Activated CD8-positive, alpha-beta memory T cell treated with anti-CD3 and anti-CD28 coated beads, Interleukin-2, amount 50 U/mL, for 4 hours (primary cell): ENCODE measurements around the gene WTIP.
"Not testable (repeated sequence)": the region's sequence is repeated elsewhere in the genome, so short reads cannot be mapped to it uniquely, and the experiment has no call there.

ENCODE experiments used
- DNase-seq: peaks from one replicate; pipeline ENCODE4 v3.0.0-alpha.2; 2020

WTIP gene

GRCh38 chr19:34504273-34504808, 22.8 kb downstream of the WTIP start:
- DNase-seq: no peak

- DNase-seq: no peak
Observed at GRCh38 chr19:34504809-34505291, 23.3 kb downstream of the WTIP start.

- peak; percentile 9 for DNase-seq
Observed at GRCh38 chr19:34505321-34506025, 23.9 kb downstream of the WTIP start.

GRCh38 chr19:34506026-34506370, 24.4 kb downstream of the WTIP start:
- DNase-seq: no peak

- no peak for DNase-seq
Observed at GRCh38 chr19:34507414-34508067, 26.0 kb downstream of the WTIP start.

- no peak for DNase-seq
Observed at GRCh38 chr19:34508540-34508939, 27.0 kb downstream of the WTIP start.

GRCh38 chr19:34510904-34511303, 29.3 kb downstream of the WTIP start:
- DNase-seq: not testable (repeated sequence)

- no peak for DNase-seq
Observed at GRCh38 chr19:34512254-34512822, 30.8 kb downstream of the WTIP start.

- DNase-seq: no peak
Observed at GRCh38 chr19:34513767-34514166, 32.2 kb downstream of the WTIP start.

GRCh38 chr19:34519602-34520001, 38.0 kb downstream of the WTIP start:
- no peak for DNase-seq

GRCh38 chr19:34523408-34523807, 41.9 kb downstream of the WTIP start:
- no peak for DNase-seq

- DNase-seq: no peak
Observed at GRCh38 chr19:34525001-34525400, 43.4 kb downstream of the WTIP start.

GRCh38 chr19:34534206-34534605, 52.6 kb downstream of the WTIP start:
- no peak for DNase-seq

- DNase-seq: no peak
Observed at GRCh38 chr19:34539396-34539795, 57.8 kb downstream of the WTIP start.

- no peak for DNase-seq
Observed at GRCh38 chr19:34540811-34541557, 59.4 kb downstream of the WTIP start.

- no peak for DNase-seq
Observed at GRCh38 chr19:34549833-34550232, 68.3 kb downstream of the WTIP start.

GRCh38 chr19:34555447-34555846, 73.9 kb downstream of the WTIP start:
- no peak for DNase-seq

- no peak for DNase-seq
Observed at GRCh38 chr19:34556488-34556887, 74.9 kb downstream of the WTIP start.

GRCh38 chr19:34559045-34559444, 77.5 kb downstream of the WTIP start:
- no peak for DNase-seq

- DNase-seq: no peak
Observed at GRCh38 chr19:34560229-34560628, 78.7 kb downstream of the WTIP start.
